A549 (cell line): ENCODE measurements around the gene IRX5.

Experiments
- CHD2 ChIP-seq: fragments of 150-350 bp; IDR thresholded peaks from 2 replicates; pipeline ENCODE4 v1.6.1; 2014; ENCODE audit warnings: low read length; ENCODE audit not compliant: partially characterized antibody
- HEYL ChIP-seq: fragments of 250-450 bp; sonication (Bioruptor Pico); IDR thresholded peaks from 2 replicates; pipeline ENCODE4 v1.8.0; 2021; ENCODE audit warnings: mild to moderate bottlenecking, moderate library complexity
- JUNB ChIP-seq: fragments of >200 bp; sonication (Bioruptor Twin); formaldehyde crosslinking; IDR thresholded peaks from 2 replicates; pipeline ENCODE4 v1.6.1; 2016
- KDM1A ChIP-seq: fragments of 200-600 bp; sonication (generic); IDR thresholded peaks from 2 replicates; pipeline ENCODE4 v1.6.1; 2016; ENCODE audit warnings: low read depth, mild to moderate bottlenecking
- POLR2A ChIP-seq: IDR thresholded peaks from 2 replicates; pipeline ENCODE4 v1.6.1; 2012; ENCODE audit warnings: mild to moderate bottlenecking, low read length
- POLR2AphosphoS2 ChIP-seq: conservative IDR thresholded peaks from 2 replicates; pipeline ENCODE4 v1.6.1; 2012; ENCODE audit warnings: low read length, improper control_type of control experiment, inconsistent platforms
- RAD21 ChIP-seq, 2 experiments: fragments of >200 bp in 1 of 2; sonication (Bioruptor Twin) in 1 of 2; formaldehyde crosslinking in 1 of 2; IDR thresholded peaks in 1 of 2; conservative IDR thresholded peaks in 1 of 2; 2 replicates in 1 of 2; 3 replicates in 1 of 2; pipeline ENCODE4 v1.6.1; 2012 to 2018; ENCODE audit warnings: inconsistent platforms in 1 of 2
- RFX5 ChIP-seq: fragments of 450-650 bp; IDR thresholded peaks from 2 replicates; pipeline ENCODE4 v1.7.1; 2014; ENCODE audit warnings: antibody characterized with exemption, mild to moderate bottlenecking, moderate library complexity
- RNF2 ChIP-seq: fragments of 200-600 bp; sonication (generic); IDR thresholded peaks from 2 replicates; pipeline ENCODE4 v1.6.1; 2016; ENCODE audit warnings: low read depth, mild to moderate bottlenecking, antibody characterized with exemption, moderate library complexity, borderline replicate concordance
- SREBF2 ChIP-seq: fragments of 450-650 bp; IDR thresholded peaks from 2 replicates; pipeline ENCODE4 v1.6.1; 2014; ENCODE audit warnings: mild to moderate bottlenecking, moderate library complexity
- TF ChIP-seq, protein P1 (sequence below): fragments of >200 bp; sonication (Bioruptor Twin); formaldehyde crosslinking; IDR thresholded peaks from 3 replicates; pipeline ENCODE4 v1.5.1; 2016
- TF ChIP-seq, protein P2 (sequence below): fragments of 200-600 bp; sonication (generic); IDR thresholded peaks from 2 replicates; pipeline ENCODE4 v1.6.1; 2016; ENCODE audit warnings: antibody characterized with exemption, mild to moderate bottlenecking, moderate library complexity

GRCh38 chr16:54980821-54981220, 50.2 kb downstream of the IRX5 start:
- TF ChIP-seq JUNB (no peak), RFX5 (no peak), RNF2 (no peak), POLR2A (no peak), HEYL (no peak), CHD2 (no peak), SREBF2 (no peak), RAD21 (conservative IDR thresholded peaks at IDR 0.05 in 1 of 2, IDR thresholded peaks at IDR 0.05 in 1 of 2) (no peak), POLR2AphosphoS2 (no peak), KDM1A (no peak)
- TF ChIP-seq, protein P1, sequence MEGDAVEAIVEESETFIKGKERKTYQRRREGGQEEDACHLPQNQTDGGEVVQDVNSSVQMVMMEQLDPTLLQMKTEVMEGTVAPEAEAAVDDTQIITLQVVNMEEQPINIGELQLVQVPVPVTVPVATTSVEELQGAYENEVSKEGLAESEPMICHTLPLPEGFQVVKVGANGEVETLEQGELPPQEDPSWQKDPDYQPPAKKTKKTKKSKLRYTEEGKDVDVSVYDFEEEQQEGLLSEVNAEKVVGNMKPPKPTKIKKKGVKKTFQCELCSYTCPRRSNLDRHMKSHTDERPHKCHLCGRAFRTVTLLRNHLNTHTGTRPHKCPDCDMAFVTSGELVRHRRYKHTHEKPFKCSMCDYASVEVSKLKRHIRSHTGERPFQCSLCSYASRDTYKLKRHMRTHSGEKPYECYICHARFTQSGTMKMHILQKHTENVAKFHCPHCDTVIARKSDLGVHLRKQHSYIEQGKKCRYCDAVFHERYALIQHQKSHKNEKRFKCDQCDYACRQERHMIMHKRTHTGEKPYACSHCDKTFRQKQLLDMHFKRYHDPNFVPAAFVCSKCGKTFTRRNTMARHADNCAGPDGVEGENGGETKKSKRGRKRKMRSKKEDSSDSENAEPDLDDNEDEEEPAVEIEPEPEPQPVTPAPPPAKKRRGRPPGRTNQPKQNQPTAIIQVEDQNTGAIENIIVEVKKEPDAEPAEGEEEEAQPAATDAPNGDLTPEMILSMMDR, result no peak
- TF ChIP-seq, protein P2, sequence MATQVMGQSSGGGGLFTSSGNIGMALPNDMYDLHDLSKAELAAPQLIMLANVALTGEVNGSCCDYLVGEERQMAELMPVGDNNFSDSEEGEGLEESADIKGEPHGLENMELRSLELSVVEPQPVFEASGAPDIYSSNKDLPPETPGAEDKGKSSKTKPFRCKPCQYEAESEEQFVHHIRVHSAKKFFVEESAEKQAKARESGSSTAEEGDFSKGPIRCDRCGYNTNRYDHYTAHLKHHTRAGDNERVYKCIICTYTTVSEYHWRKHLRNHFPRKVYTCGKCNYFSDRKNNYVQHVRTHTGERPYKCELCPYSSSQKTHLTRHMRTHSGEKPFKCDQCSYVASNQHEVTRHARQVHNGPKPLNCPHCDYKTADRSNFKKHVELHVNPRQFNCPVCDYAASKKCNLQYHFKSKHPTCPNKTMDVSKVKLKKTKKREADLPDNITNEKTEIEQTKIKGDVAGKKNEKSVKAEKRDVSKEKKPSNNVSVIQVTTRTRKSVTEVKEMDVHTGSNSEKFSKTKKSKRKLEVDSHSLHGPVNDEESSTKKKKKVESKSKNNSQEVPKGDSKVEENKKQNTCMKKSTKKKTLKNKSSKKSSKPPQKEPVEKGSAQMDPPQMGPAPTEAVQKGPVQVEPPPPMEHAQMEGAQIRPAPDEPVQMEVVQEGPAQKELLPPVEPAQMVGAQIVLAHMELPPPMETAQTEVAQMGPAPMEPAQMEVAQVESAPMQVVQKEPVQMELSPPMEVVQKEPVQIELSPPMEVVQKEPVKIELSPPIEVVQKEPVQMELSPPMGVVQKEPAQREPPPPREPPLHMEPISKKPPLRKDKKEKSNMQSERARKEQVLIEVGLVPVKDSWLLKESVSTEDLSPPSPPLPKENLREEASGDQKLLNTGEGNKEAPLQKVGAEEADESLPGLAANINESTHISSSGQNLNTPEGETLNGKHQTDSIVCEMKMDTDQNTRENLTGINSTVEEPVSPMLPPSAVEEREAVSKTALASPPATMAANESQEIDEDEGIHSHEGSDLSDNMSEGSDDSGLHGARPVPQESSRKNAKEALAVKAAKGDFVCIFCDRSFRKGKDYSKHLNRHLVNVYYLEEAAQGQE, result no peak
